Kidney (tissue), 14 donors: ENCODE data around the gene NXN. TPM values are rescaled to one million over a fixed set of nuclear protein-coding genes. Genes with fewer than 3 reads are reported as not detected.
"Not testable (repeated sequence)": the region's sequence is repeated elsewhere in the genome, so short reads cannot be mapped to it uniquely, and the experiment has no call there.

Source experiments
- DNase-seq, 5 donors: peaks; one replicate each; pipeline ENCODE4 v3.0.0-alpha.2; 2013 to 2020
- FAIRE-seq: peaks from 2 replicates; lab custom pipeline; 2012; peaks lifted over from hg19 to GRCh38; lab: Jason Lieb, UNC
- H3K27ac ChIP-seq, 2 donors: one replicate each; pipeline ENCODE4 v1.7.0; 2013; ENCODE audit warnings: low read depth in 2 of 2, low read length in 2 of 2, inconsistent platforms in 1 of 2
- H3K27me3 ChIP-seq: one replicate; pipeline ENCODE4 v1.7.1; 2013; ENCODE audit warnings: low read length, inconsistent platforms; ENCODE audit not compliant: control insufficient read depth, insufficient read depth
- H3K36me3 ChIP-seq, 3 donors: one replicate each; pipeline versions ENCODE4 v1.7.0 to v1.7.1; 2013; ENCODE audit warnings: low read length in 3 of 3, control low read depth in 1 of 3, inconsistent platforms in 1 of 3; ENCODE audit not compliant: insufficient read depth in 3 of 3, control insufficient read depth in 2 of 3
- H3K4me1 ChIP-seq, 3 donors: one replicate each; pipeline versions ENCODE4 v1.7.0 to v1.7.1; 2013; ENCODE audit warnings: low read length in 3 of 3, inconsistent platforms in 1 of 3, low read depth in 1 of 3; ENCODE audit not compliant: control insufficient read depth in 2 of 3, insufficient read depth in 2 of 3
- H3K4me3 ChIP-seq, 3 donors: one replicate each; pipeline versions ENCODE4 v1.7.0 to v1.8.1; 2013; ENCODE audit warnings: low read length in 3 of 3, control low read depth in 1 of 3, inconsistent platforms in 1 of 3
- H3K9ac ChIP-seq, 3 donors: one replicate each; pipeline versions ENCODE4 v1.7.0 to v1.7.1; 2013; ENCODE audit warnings: low read length in 3 of 3, control low read depth in 1 of 3, inconsistent platforms in 1 of 3
- H3K9me3 ChIP-seq, 3 donors: one replicate each; pipeline versions ENCODE4 v1.7.0 to v1.7.1; 2013; ENCODE audit warnings: low read length in 3 of 3, control low read depth in 1 of 3, inconsistent platforms in 1 of 3; ENCODE audit not compliant: control insufficient read depth in 2 of 3, insufficient read depth in 1 of 3
- CTCF ChIP-seq: IDR thresholded peaks from 3 replicates; pipeline ENCODE4 v1.5.1; 2012; ENCODE audit warnings: mild to moderate bottlenecking, moderate library complexity, borderline replicate concordance; ENCODE audit not compliant: insufficient read depth; ENCODE audit errors: extremely low read depth
- intact Hi-C: fragments of 100-400 bp; cut with DNase I; formaldehyde crosslinking; loops from one replicate; pipeline ENCODE4 v1.11.1; 2022
- polyA plus RNA-seq: library from polyadenylated mRNA; stranded (reverse); fragments of 350-450 nt; fragmentation: Illumina TruSeq; extraction: RNeasy Lipid Tissue Mini Kit (QIAGEN cat#74804); gene quantifications from one replicate; pipeline ENCODE4 v1.2.3, GENCODE V29; 2014; ENCODE audit warnings: low read depth, low replicate concordance; ENCODE audit not compliant: insufficient read depth
- total RNA-seq: library from RNA; stranded (reverse); fragmentation: NEBNext Ultra II Directional; extraction: Animal tissue kit (Norgen Biotek cat#: 25700); gene quantifications from one replicate; pipeline ENCODE4 v1.2.1, GENCODE V29; 2021
- donor health status: control.
- donor health status: control.
- donor health status: control.
- donor health status: control.
- donor health status: control.
- donor health status: DM: yes; HTN: yes; CAD: no.
- donor health status: Normal renal cell carcinoma (clear cell type).

NXN gene
- total and polyA plus RNA-seq, 2 donors from 2014 or later: 10.2 to 26.8 TPM

DNA sequence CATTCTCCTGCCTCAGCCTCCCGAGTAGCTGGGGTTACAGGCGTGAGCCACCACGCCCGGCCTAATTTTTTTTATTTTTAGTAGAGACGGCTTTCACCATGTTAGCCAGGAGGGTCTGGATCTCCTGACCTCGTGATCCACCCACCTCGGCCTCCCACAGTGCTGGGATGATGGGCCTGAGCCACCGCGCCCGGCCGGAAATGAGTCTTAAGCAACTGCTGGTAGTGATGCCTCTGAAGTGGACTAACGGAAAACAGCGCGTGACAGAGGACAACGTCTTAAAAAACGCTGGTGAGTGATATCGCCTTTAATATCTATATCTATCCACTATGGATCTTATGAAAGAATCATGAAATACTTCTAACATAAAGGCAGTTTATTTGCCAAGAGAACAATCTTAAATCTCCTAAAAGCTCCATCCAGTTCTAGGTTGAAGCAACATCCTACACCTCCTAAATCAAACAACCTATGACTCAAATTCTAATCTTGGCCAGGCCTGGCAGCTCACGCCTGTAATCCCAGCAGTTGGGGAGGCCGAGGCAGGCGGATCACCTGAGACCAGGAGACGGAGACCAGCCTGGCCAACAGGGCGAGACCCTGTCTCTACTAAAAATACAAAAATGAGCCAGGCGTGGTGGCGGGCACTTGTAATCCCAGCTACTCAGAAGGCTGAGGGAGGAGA, 69.8 kb downstream of the NXN start:
- no peak overlapping the region for H3K4me3 ChIP-seq
- peak in 1 of 5 donors; percentile 78 for DNase-seq
- no peak overlapping the region for H3K27ac ChIP-seq
- no peaks in the 10 kb centered on the region for H3K36me3 ChIP-seq
- FAIRE-seq: no peak
- intact Hi-C loops: no loop called here
- H3K4me1 ChIP-seq: no peaks in the 10 kb centered on the region
- no peak overlapping the region for H3K9ac ChIP-seq
- H3K27me3 ChIP-seq: no peaks in the 10 kb centered on the region
- no peaks in the 10 kb centered on the region for H3K9me3 ChIP-seq
- TF ChIP-seq CTCF: no peak

GRCh38 chr17:907725-908124, 71.9 kb downstream of the NXN start:
- intact Hi-C loops: no loop called here
- H3K9me3 ChIP-seq: no peaks in the 10 kb centered on the region
- H3K36me3 ChIP-seq: no peaks in the 10 kb centered on the region
- H3K4me3 ChIP-seq: no peak overlapping the region
- H3K27ac ChIP-seq: no peak overlapping the region
- H3K27me3 ChIP-seq: no peaks in the 10 kb centered on the region
- no peaks in the 10 kb centered on the region for H3K4me1 ChIP-seq
- FAIRE-seq: no peak
- no peak for DNase-seq
- TF ChIP-seq CTCF: no peak
- H3K9ac ChIP-seq: no peak overlapping the region

DNA sequence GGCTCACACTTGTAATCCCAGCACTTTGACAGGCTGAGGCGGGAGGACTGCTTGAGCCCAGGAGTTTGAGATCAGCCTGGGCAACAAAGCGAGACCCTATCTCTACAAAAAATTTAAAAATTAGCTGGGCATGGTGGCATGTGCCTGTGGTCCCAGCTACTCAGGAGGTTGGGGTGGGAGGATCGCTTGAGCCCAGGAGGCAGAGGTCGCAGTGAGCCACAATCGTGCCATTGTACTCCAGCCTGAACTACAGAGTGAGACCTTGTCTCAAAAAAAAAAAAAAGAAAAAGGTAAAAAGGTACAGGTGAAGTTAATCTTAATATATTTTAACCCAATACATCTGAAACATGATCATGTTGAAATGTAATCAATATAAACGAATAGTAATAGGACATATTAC, 73.9 kb downstream of the NXN start:
- H3K27ac ChIP-seq, DNase-seq, H3K9me3 ChIP-seq, FAIRE-seq, H3K9ac ChIP-seq, H3K36me3 ChIP-seq, H3K4me1 ChIP-seq, intact Hi-C loops, H3K27me3 ChIP-seq, H3K4me3 ChIP-seq: not testable (repeated sequence)

DNA sequence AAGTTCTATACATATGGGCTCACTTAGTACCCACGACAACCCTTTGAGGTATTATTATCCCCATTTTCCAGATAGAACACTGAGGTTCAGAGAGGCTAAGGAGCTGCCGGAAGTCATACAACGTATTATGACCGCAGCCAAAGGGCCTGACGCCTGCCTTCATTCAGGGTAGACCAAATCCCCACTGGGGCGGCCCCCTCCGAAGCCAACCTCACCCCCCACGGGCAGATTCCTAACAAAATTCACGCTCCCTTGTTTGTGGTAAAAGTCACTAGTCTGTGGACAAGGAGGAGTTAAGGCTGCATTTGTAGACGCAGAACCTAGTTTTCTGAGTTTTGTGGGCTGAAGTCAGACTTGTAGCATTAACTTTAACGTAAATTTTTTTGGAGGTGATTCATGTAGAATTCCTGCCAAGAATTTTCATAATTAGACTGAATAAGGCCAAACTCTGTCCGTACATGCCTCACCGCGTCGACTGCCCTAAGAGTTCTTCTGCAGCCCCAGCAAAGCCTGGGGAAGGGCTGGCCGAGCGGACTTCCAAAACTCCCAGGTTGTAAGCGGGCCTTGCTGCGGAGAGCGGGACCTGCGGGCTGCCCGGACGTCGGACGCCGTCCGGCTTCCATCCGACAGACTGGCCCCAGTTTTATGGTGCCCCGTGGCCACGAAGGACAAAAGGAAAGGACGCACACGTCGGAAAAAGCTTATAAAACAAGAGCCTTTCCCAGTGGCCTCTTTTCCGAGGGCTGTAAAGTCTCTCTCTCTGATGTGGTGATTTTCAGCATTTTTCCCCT, 75.7 kb downstream of the NXN start:
- H3K27ac ChIP-seq: no peak overlapping the region
- intact Hi-C loops: no loop called here
- FAIRE-seq: no peak

More for the DNA sequence above, 75.7 kb downstream of the NXN start:
- H3K4me1 ChIP-seq: no peaks in the 10 kb centered on the region
- peak in 2 of 5 donors; percentile 53 to 80 for DNase-seq
- H3K9ac ChIP-seq: no peak overlapping the region
- H3K27me3 ChIP-seq: no peaks in the 10 kb centered on the region
- no peaks in the 10 kb centered on the region for H3K36me3 ChIP-seq
- TF ChIP-seq CTCF: no peak
- H3K9me3 ChIP-seq: no peaks in the 10 kb centered on the region
- no peak overlapping the region for H3K4me3 ChIP-seq
